Activated naive CD8-positive, alpha-beta T cell treated with anti-CD3 and anti-CD28 coated beads, Interleukin-2, amount 50 U/mL, for 24 hours (primary cell): ENCODE measurements around the gene ANKAR.

Experiments
- ATAC-seq: fragments of 150-1000 bp; cut with Tn5 transposase; one replicate; pipeline ENCODE4 v1.10.0; 2021
- DNase-seq: peaks from one replicate; pipeline ENCODE4 v3.0.0; 2021
- H3K27ac Mint-ChIP-seq: one replicate; pipeline ENCODE4 v1.8.0; 2021; ENCODE audit warnings: mild to moderate bottlenecking, mixed read lengths
- H3K27me3 Mint-ChIP-seq: one replicate; pipeline ENCODE4 v1.8.0; 2021; ENCODE audit warnings: mixed read lengths
- H3K36me3 Mint-ChIP-seq: one replicate; pipeline ENCODE4 v1.8.0; 2021; ENCODE audit warnings: low read depth, mixed read lengths
- H3K4me1 Mint-ChIP-seq: one replicate; pipeline ENCODE4 v1.8.0; 2021; ENCODE audit warnings: mixed read lengths
- H3K4me3 Mint-ChIP-seq: one replicate; pipeline ENCODE4 v1.8.0; 2021; ENCODE audit warnings: mild to moderate bottlenecking, moderate library complexity, mixed read lengths
- H3K9me3 Mint-ChIP-seq: one replicate; pipeline ENCODE4 v1.8.0; 2021; ENCODE audit warnings: mixed read lengths

The ANKAR gene

GRCh38 chr2:189723192-189723591 lies 48.7 kb downstream of the ANKAR start:
- Mint-ChIP-seq H3K4me3 (no peak overlapping the region), H3K36me3 (no peaks in the 10 kb centered on the region), H3K27me3 (no peaks in the 10 kb centered on the region), H3K27ac (no peak overlapping the region), H3K4me1 (peaks cover 6% of the 10 kb centered on the region), H3K9me3 (peaks cover 1% of the 10 kb centered on the region)
- DNase-seq (no peak), ATAC-seq (no peak)
